BLaER1 treated with 17β-estradiol and CSF1 and Interleukin-3, amounts not matched to agents 10 nM and 100 nM (cell line): ENCODE results near the gene LRP3.
A peak's percentile ranks its signal among the peaks of the same experiment; 100 is the strongest.
"Not testable (repeated sequence)": the region's sequence is repeated elsewhere in the genome, so short reads cannot be mapped to it uniquely, and the experiment has no call there.

Experiments
- H3K27ac ChIP-seq, 11 experiments: shearing (Covaris generic); formaldehyde crosslinking; 2 replicates each; pipeline ENCODE4 v1.8.1; 2022
- H3K27me3 ChIP-seq, 11 experiments: shearing (Covaris generic); formaldehyde crosslinking; 2 replicates each; pipeline ENCODE4 v1.8.1; 2022
- H3K36me3 ChIP-seq, 11 experiments: shearing (Covaris generic); formaldehyde crosslinking; 2 replicates each; pipeline ENCODE4 v1.8.1; 2022
- H3K4me1 ChIP-seq, 10 experiments: shearing (Covaris generic); formaldehyde crosslinking; 2 replicates each; pipeline ENCODE4 v1.8.1; 2022
- H3K4me2 ChIP-seq, 11 experiments: shearing (Covaris generic); formaldehyde crosslinking; 2 replicates each; pipeline ENCODE4 v1.8.1; 2022
- H3K4me3 ChIP-seq, 10 experiments: shearing (Covaris generic); formaldehyde crosslinking; 2 replicates each; pipeline ENCODE4 v1.8.1; 2022
- H3K9ac ChIP-seq, 11 experiments: shearing (Covaris generic); formaldehyde crosslinking; 2 replicates each; pipeline ENCODE4 v1.8.1; 2022
- H3K9me3 ChIP-seq, 11 experiments: shearing (Covaris generic); formaldehyde crosslinking; replicated peaks in 1 of 11; 2 replicates each; pipeline ENCODE4 v1.8.1; 2022
- H4K20me1 ChIP-seq, 11 experiments: shearing (Covaris generic); formaldehyde crosslinking; 2 replicates each; pipeline ENCODE4 v1.8.1; 2022
- Cebpa-rat ChIP-seq, 11 experiments: shearing (Covaris generic); IDR thresholded peaks; 2 replicates each; pipeline ENCODE4 v1.8.1; 2022

The LRP3 gene

DNA sequence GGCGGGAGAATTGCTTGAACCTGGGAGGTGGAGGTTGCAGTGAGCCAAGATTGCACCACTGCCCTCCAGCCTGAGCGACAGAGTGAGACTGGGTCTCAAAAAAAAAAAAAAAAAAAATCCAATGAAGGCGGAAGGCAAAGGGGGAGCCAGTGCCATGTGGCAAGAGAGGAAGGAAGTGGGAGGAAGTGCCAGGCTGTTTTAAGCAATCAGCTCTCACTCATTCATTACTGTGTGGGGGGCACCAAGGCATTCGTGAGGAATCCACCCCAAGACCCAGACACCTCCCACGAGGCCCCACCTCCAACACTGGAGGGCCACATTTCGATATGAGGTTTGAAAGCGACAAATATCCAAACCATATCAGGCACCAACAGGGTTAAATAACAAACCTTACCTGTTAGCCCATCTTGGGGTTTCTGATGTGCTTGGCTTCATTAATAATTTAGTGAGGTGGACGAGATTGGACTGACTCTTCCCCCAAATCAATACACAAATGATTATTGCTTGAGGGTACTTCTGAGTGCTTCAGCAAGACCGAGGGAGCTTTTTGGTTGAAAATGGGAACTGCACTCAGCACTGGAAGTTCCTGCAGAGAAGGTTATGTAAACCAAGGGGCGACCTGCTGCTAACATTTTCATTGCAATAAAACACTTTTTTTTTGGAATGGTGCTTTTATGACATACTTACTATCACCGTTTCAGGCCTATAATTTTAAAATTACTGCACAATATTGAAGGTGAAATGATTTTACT lies 7.5 kb upstream of the LRP3 start:
- Histone ChIP-seq H3K9ac (peak overlapping the region in 10 of 11 experiments; percentile 28 to 84 (median 72); a peak in 18 of 22 replicates), H3K27ac (peak overlapping the region in 10 of 11 experiments; percentile 51 to 92 (median 90); a peak in 20 of 22 replicates), H3K36me3 (no peaks in the 10 kb centered on the region), H3K27me3 (no peaks in the 10 kb centered on the region), H3K4me2 (peak overlapping the region; percentile 54 to 94 (median 87)), H3K4me3 (peak overlapping the region in 7 of 10 experiments; percentile 6 to 49 (median 41); a peak in 11 of 20 replicates), H4K20me1 (no peaks in the 10 kb centered on the region), H3K9me3 (no peaks in the 10 kb centered on the region), H3K4me1 (peaks cover 53 to 87% (median 71%) of the 10 kb centered on the region in 10 experiments)
- peak in 9 of 11 experiments; percentile 60 to 97 (median 94); a peak in 17 of 22 replicates for TF ChIP-seq Cebpa-rat (IDR thresholded peaks at IDR 0.05)

DNA sequence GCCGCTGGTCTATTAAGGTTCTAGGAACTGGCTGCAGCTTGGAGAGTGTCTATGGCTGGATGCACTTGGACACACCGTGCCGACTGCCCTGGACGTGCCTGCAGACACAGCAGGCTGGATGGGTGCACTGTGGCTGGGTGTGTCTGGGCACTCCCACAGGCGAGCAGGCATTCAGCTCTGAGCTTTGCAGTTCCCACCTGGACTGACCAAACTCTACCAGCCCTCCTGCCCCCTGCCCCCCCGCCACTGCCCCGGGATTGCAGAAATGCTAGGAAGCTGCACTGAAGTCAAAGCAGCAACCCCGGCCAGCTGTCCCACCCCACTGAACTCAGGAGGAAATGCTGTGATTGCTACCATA lies 7.0 kb upstream of the LRP3 start:
- TF ChIP-seq Cebpa-rat (IDR thresholded peaks at IDR 0.05), result no peak
- H3K27me3 ChIP-seq, result no peaks in the 10 kb centered on the region
- H4K20me1 ChIP-seq, result no peaks in the 10 kb centered on the region
- H3K36me3 ChIP-seq, result no peaks in the 10 kb centered on the region
- peaks cover 53 to 83% (median 66%) of the 10 kb centered on the region in 10 experiments for H3K4me1 ChIP-seq
- no peaks in the 10 kb centered on the region for H3K9me3 ChIP-seq
- H3K4me2 ChIP-seq, result peak overlapping the region; percentile 54 to 94 (median 87)
- H3K27ac ChIP-seq, result peak overlapping the region in 9 of 11 experiments; percentile 68 to 92 (median 91); a peak in 18 of 22 replicates
- H3K9ac ChIP-seq, result peak overlapping the region in 9 of 11 experiments; percentile 40 to 84 (median 76); a peak in 17 of 22 replicates
- peak overlapping the region in 6 of 10 experiments; percentile 6 to 49 (median 42); a peak in 8 of 20 replicates for H3K4me3 ChIP-seq

DNA sequence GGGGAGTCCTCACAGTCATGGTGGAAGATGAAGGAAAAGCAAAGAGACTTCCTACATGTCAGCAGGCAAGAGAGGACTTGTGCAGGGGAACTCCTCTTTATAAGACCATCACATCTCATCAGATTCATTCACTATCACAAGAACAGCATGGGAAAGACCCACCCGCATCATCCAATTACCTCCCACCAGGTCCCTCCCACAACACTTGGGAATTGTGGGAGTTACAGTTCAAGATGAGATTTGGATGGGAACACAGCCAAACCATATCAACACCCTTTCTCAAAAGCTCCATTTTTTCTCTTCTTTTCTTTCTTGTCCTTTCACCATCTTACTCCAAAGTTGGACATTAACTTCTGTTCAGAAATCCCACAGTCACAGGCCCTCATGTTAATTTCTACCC lies 4.7 kb upstream of the LRP3 start:
- Histone ChIP-seq H3K9ac (no peak overlapping the region), H3K4me1 (peaks cover 55 to 86% (median 63%) of the 10 kb centered on the region in 10 experiments), H3K4me2 (peak overlapping the region in 8 of 11 experiments; percentile 63 to 94 (median 88); a peak in 16 of 22 replicates), H3K27ac (peak overlapping the region in 7 of 11 experiments; percentile 24 to 92 (median 91); a peak in 9 of 22 replicates), H3K36me3 (no peaks in the 10 kb centered on the region), H3K4me3 (no peak overlapping the region), H4K20me1 (peaks cover 0 to under 1% (median 0%) of the 10 kb centered on the region in 11 experiments; a peak in 1 of 22 replicates), H3K27me3 (no peaks in the 10 kb centered on the region), H3K9me3 (no peaks in the 10 kb centered on the region)
- TF ChIP-seq Cebpa-rat (IDR thresholded peaks at IDR 0.05), result no peak

DNA sequence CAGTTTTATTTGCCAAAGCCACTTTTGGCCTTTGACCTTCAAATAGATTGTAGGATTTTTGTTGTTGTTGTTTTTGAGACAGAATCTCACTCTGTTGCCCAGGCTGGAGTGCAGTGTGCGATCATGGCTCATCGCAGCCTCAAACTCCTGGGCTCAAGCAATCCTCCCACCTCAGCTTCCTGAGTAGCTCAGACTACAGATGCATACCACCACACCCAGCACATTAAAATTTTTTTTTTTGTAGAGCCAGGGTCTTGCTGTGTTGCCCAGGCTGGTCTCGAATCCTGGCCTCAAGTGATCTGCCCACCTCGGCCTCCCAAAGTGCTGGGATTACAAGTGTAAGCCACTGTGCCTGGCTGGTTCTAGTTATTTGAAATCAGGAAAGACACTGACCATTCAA lies 3.0 kb upstream of the LRP3 start:
- Histone ChIP-seq H3K27ac (0 out of 22 replicates have a peak overlapping the region, but pooled peaks of 1 of the 11 experiments have one; percentile 29), H3K4me1 (peaks cover 48 to 79% (median 55%) of the 10 kb centered on the region in 10 experiments), H3K4me2 (peak overlapping the region in 5 of 11 experiments; percentile 15 to 45 (median 34); a peak in 8 of 22 replicates), H4K20me1 (peaks cover 0 to 17% (median 10%) of the 10 kb centered on the region in 11 experiments; a peak in 16 of 22 replicates)
- H3K27me3 ChIP-seq, H3K36me3 ChIP-seq, H3K4me3 ChIP-seq, H3K9me3 ChIP-seq, H3K9ac ChIP-seq: not testable (repeated sequence)

DNA sequence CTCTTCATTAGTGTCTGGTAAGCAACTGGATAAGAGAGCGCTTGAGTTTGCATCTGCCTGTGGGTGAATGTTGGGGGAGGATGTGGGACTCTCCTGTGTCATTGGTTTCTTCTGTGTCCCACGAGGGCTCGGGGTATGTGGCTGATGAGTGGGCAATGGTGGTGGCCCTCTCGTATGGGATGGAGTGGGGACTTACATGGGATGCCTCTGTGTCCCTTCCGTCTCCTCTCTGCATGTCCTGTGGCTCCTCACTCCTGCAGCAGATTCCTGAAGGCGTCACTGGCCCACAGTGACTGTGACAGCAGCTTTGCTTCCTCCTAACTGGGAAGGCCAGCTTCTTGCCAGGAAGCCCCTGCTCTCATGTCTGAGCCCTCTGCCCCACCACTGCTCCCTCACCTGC lies 2.6 kb upstream of the LRP3 start:
- Histone ChIP-seq H3K9me3 (no peaks in the 10 kb centered on the region), H3K4me2 (peak overlapping the region in 5 of 11 experiments; percentile 15 to 45 (median 34); a peak in 8 of 22 replicates), H3K36me3 (peaks cover 0 to 5% (median 2%) of the 10 kb centered on the region in 11 experiments; a peak in 13 of 22 replicates), H3K27ac (0 out of 22 replicates have a peak overlapping the region, but pooled peaks of 1 of the 11 experiments have one; percentile 29), H3K4me3 (no peak overlapping the region), H3K4me1 (peaks cover 48 to 79% (median 55%) of the 10 kb centered on the region in 10 experiments), H3K27me3 (no peaks in the 10 kb centered on the region), H3K9ac (no peak overlapping the region), H4K20me1 (peaks cover 0 to 21% (median 14%) of the 10 kb centered on the region in 11 experiments; a peak in 17 of 22 replicates)
- TF ChIP-seq Cebpa-rat (IDR thresholded peaks at IDR 0.05), result no peak

DNA sequence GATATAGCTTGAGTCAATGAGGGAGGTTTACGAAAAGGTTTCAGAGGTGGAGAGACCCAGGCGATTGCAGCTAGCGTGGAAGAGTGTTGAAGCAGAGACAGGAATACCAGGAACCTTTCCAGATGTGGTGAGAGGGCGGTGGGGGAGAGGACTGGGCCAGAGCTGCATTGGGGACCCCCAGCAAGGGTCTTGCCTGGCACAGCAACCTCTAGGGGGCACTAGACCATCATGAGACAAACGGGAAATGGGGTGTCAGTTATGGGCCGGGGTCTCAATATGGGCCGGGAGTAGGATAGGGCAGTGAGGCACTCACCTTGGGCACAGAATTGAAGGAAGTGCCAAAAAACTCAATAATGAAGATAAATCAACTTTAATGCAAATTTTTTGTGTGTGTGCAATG lies 2.1 kb upstream of the LRP3 start:
- Histone ChIP-seq H3K9me3 (no peaks in the 10 kb centered on the region), H3K4me1 (peaks cover 46 to 79% (median 55%) of the 10 kb centered on the region in 10 experiments), H4K20me1 (peaks cover 0 to 26% (median 19%) of the 10 kb centered on the region in 11 experiments; a peak in 18 of 22 replicates), H3K4me3 (no peak overlapping the region), H3K4me2 (peak overlapping the region in 3 of 11 experiments; percentile 17 to 45 (median 35); a peak in 4 of 22 replicates), H3K27ac (0 out of 22 replicates have a peak overlapping the region, but pooled peaks of 1 of the 11 experiments have one; percentile 29), H3K36me3 (peaks cover 4 to 10% (median 7%) of the 10 kb centered on the region in 11 experiments; a peak in 17 of 22 replicates), H3K9ac (no peak overlapping the region), H3K27me3 (no peaks in the 10 kb centered on the region)
- TF ChIP-seq Cebpa-rat (IDR thresholded peaks at IDR 0.05), result no peak

DNA sequence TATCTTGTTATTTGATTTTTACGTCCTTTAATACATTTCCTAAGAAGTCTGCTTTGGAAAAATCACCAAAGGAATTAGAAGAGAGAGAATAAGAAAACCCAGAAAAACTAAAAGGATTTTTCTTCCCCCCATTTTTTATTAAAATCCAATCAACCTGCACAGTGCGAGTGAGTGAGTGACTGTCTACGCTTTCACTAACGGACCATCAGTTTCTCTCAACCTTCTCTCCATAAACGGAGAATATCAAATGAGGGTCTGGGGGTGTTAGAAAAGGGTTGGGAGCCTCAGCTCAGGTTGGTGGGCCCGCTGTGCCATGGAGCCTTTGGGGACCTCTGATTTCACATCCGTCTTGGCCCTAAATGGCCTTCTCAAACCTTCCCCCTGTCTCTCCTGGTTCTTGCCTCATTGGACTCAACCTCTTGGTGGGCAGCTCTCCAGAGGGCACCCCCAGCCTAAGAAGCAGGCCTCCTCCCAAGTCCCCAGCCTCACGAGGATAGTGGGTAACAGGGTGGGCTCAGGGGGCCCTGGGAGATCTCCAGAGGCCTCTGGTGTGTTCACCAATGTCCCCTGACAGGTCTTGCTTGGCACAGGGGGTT lies 763 bp upstream of the LRP3 start:
- peak overlapping the region; percentile 86 to 99 (median 94); a peak in 17 of 20 replicates for H3K4me3 ChIP-seq
- no peak for TF ChIP-seq Cebpa-rat (IDR thresholded peaks at IDR 0.05)
- peak overlapping the region in 7 of 11 experiments; percentile 20 to 91 (median 87); a peak in 9 of 22 replicates for H3K27ac ChIP-seq
- H3K4me1 ChIP-seq, result peaks cover 32 to 72% (median 46%) of the 10 kb centered on the region in 10 experiments
- H3K4me2 ChIP-seq, result peak overlapping the region; percentile 88 to 99 (median 95)
- peak overlapping the region in 9 of 11 experiments; percentile 84 to 97 (median 93); a peak in 17 of 22 replicates for H3K9ac ChIP-seq
- peaks cover 13 to 23% (median 20%) of the 10 kb centered on the region in 11 experiments; a peak in 21 of 22 replicates for H3K36me3 ChIP-seq
- H3K27me3 ChIP-seq, result no peaks in the 10 kb centered on the region
- H3K9me3 ChIP-seq, result no peaks in the 10 kb centered on the region
- peaks cover 0 to 40% (median 33%) of the 10 kb centered on the region in 11 experiments; a peak in 19 of 22 replicates for H4K20me1 ChIP-seq

DNA sequence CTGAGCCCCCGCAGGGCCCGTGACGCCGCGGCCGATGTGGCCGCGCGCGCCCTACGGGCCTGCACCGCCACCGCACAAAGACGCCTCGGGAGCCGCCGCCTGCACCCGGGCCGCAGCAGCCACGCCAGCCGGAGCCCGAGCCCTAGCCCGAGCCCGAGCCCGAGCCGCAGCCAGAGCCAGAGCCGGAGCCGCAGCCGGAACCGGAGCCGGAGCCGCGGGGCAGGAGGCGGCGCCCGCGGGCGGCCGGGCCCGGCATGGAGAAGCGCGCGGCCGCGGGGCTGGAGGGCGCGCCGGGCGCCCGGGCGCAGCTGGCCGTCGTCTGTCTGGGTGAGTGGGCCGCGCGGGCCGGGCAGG lies 379 bp downstream of the LRP3 start:
- H3K27ac ChIP-seq, result peak overlapping the region; percentile 73 to 92 (median 87)
- no peaks in the 10 kb centered on the region for H3K27me3 ChIP-seq
- H3K36me3 ChIP-seq, result peaks cover 24 to 34% (median 32%) of the 10 kb centered on the region in 11 experiments; a peak in 21 of 22 replicates
- peaks cover 0 to 51% (median 44%) of the 10 kb centered on the region in 11 experiments; a peak in 19 of 22 replicates for H4K20me1 ChIP-seq
- H3K9ac ChIP-seq, result peak overlapping the region; percentile 84 to 97 (median 93)
- TF ChIP-seq Cebpa-rat (IDR thresholded peaks at IDR 0.05), result no peak
- H3K4me1 ChIP-seq, result peaks cover 22 to 68% (median 36%) of the 10 kb centered on the region in 10 experiments
- peak overlapping the region; percentile 88 to 99 (median 95) for H3K4me2 ChIP-seq
- peak overlapping the region; percentile 86 to 99 (median 94) for H3K4me3 ChIP-seq
- H3K9me3 ChIP-seq, result no peaks in the 10 kb centered on the region
